PC-9 (cell line): ENCODE measurements around the gene ELMO3.

Source experiments
- CTCF ChIP-seq: fragments of 200-600 bp; sonication (generic); conservative IDR thresholded peaks from 2 replicates; pipeline ENCODE4 v1.6.1; 2017; ENCODE audit warnings: mixed run types, antibody characterized with exemption, mild to moderate bottlenecking, moderate library complexity
- EZH2 ChIP-seq: fragments of 200-600 bp; sonication (generic); IDR thresholded peaks from 2 replicates; pipeline ENCODE4 v1.8.0; 2017; ENCODE audit warnings: antibody characterized with exemption, low read depth

GRCh38 chr16:67209565-67209964, 10.6 kb downstream of the ELMO3 start:
- TF ChIP-seq CTCF (no peak), EZH2 (no peak)
